Kidney (tissue), 14 donors: ENCODE results near the gene FHOD3. TPM values are rescaled to one million over a fixed set of nuclear protein-coding genes. Genes with fewer than 3 reads are reported as not detected.

Experiments used
- DNase-seq, 5 donors: peaks; one replicate each; pipeline ENCODE4 v3.0.0-alpha.2; 2013 to 2020
- FAIRE-seq: peaks from 2 replicates; lab custom pipeline; 2012; peaks lifted over from hg19 to GRCh38; lab: Jason Lieb, UNC
- H3K27ac ChIP-seq, 2 donors: one replicate each; pipeline ENCODE4 v1.7.0; 2013; ENCODE audit warnings: low read depth in 2 of 2, low read length in 2 of 2, inconsistent platforms in 1 of 2
- H3K27me3 ChIP-seq: one replicate; pipeline ENCODE4 v1.7.1; 2013; ENCODE audit warnings: low read length, inconsistent platforms; ENCODE audit not compliant: control insufficient read depth, insufficient read depth
- H3K36me3 ChIP-seq, 3 donors: one replicate each; pipeline versions ENCODE4 v1.7.0 to v1.7.1; 2013; ENCODE audit warnings: low read length in 3 of 3, control low read depth in 1 of 3, inconsistent platforms in 1 of 3; ENCODE audit not compliant: insufficient read depth in 3 of 3, control insufficient read depth in 2 of 3
- H3K4me1 ChIP-seq, 3 donors: one replicate each; pipeline versions ENCODE4 v1.7.0 to v1.7.1; 2013; ENCODE audit warnings: low read length in 3 of 3, inconsistent platforms in 1 of 3, low read depth in 1 of 3; ENCODE audit not compliant: control insufficient read depth in 2 of 3, insufficient read depth in 2 of 3
- H3K4me3 ChIP-seq, 3 donors: one replicate each; pipeline versions ENCODE4 v1.7.0 to v1.8.1; 2013; ENCODE audit warnings: low read length in 3 of 3, control low read depth in 1 of 3, inconsistent platforms in 1 of 3
- H3K9ac ChIP-seq, 3 donors: one replicate each; pipeline versions ENCODE4 v1.7.0 to v1.7.1; 2013; ENCODE audit warnings: low read length in 3 of 3, control low read depth in 1 of 3, inconsistent platforms in 1 of 3
- H3K9me3 ChIP-seq, 3 donors: one replicate each; pipeline versions ENCODE4 v1.7.0 to v1.7.1; 2013; ENCODE audit warnings: low read length in 3 of 3, control low read depth in 1 of 3, inconsistent platforms in 1 of 3; ENCODE audit not compliant: control insufficient read depth in 2 of 3, insufficient read depth in 1 of 3
- intact Hi-C: fragments of 100-400 bp; cut with DNase I; formaldehyde crosslinking; loops from one replicate; pipeline ENCODE4 v1.11.1; 2022
- polyA plus RNA-seq: library from polyadenylated mRNA; stranded (reverse); fragments of 350-450 nt; fragmentation: Illumina TruSeq; extraction: RNeasy Lipid Tissue Mini Kit (QIAGEN cat#74804); gene quantifications from one replicate; pipeline ENCODE4 v1.2.3, GENCODE V29; 2014; ENCODE audit warnings: low read depth, low replicate concordance; ENCODE audit not compliant: insufficient read depth
- total RNA-seq: library from RNA; stranded (reverse); fragmentation: NEBNext Ultra II Directional; extraction: Animal tissue kit (Norgen Biotek cat#: 25700); gene quantifications from one replicate; pipeline ENCODE4 v1.2.1, GENCODE V29; 2021
- TF ChIP-seq, protein P1 (sequence below): IDR thresholded peaks from 3 replicates; pipeline ENCODE4 v1.5.1; 2012; ENCODE audit warnings: mild to moderate bottlenecking, moderate library complexity, borderline replicate concordance; ENCODE audit not compliant: insufficient read depth; ENCODE audit errors: extremely low read depth
- donor health status: control.
- donor health status: control.
- donor health status: control.
- donor health status: control.
- donor health status: control.
- donor health status: DM: yes; HTN: yes; CAD: no.
- donor health status: Normal renal cell carcinoma (clear cell type).

Gene FHOD3
- total and polyA plus RNA-seq, 2 donors from 2014 or later = 21.5 to 28.0 TPM

- Histone ChIP-seq H3K27me3 (no peaks in the 10 kb centered on the region), H3K9me3 (no peaks in the 10 kb centered on the region), H3K4me3 (no peak overlapping the region), H3K27ac (peak overlapping the region in 1 of 2 donors; percentile 20), H3K36me3 (no peaks in the 10 kb centered on the region), H3K9ac (no peak overlapping the region), H3K4me1 (peaks cover 0 to 45% (median 40%) of the 10 kb centered on the region in 3 donors)
- FAIRE-seq (no peak), DNase-seq (no peak)
- intact Hi-C loops = no loop called here
- TF ChIP-seq, protein P1, sequence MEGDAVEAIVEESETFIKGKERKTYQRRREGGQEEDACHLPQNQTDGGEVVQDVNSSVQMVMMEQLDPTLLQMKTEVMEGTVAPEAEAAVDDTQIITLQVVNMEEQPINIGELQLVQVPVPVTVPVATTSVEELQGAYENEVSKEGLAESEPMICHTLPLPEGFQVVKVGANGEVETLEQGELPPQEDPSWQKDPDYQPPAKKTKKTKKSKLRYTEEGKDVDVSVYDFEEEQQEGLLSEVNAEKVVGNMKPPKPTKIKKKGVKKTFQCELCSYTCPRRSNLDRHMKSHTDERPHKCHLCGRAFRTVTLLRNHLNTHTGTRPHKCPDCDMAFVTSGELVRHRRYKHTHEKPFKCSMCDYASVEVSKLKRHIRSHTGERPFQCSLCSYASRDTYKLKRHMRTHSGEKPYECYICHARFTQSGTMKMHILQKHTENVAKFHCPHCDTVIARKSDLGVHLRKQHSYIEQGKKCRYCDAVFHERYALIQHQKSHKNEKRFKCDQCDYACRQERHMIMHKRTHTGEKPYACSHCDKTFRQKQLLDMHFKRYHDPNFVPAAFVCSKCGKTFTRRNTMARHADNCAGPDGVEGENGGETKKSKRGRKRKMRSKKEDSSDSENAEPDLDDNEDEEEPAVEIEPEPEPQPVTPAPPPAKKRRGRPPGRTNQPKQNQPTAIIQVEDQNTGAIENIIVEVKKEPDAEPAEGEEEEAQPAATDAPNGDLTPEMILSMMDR = no peak
Observed at GRCh38 chr18:36312806-36313395, 15.4 kb downstream of the FHOD3 start.

DNA sequence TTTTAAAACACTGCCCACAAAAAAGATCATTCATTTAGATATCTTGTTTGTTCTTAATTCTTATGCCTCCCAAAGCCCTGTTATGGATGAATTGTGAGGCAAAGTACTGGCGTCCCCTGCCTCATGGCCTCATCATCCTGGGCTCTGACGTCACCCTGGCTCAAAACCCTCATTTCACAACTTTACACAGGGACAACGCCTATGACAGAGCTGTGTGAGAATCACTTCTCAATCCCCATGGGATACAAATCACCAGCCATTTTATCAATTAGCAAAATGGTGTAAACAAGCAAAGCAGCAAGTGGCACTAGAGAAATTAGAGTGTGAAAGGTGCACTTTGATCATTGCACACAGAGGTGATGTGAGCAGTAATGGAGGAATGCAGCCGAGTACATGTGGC is 16.6 kb downstream of the FHOD3 start:
- intact Hi-C loops = no loop called here
- Histone ChIP-seq H3K4me3 (no peak overlapping the region), H3K36me3 (no peaks in the 10 kb centered on the region), H3K9ac (no peak overlapping the region), H3K27ac (peak overlapping the region in 1 of 2 donors; percentile 30), H3K9me3 (no peaks in the 10 kb centered on the region), H3K4me1 (peaks cover 0 to 40% (median 35%) of the 10 kb centered on the region in 3 donors), H3K27me3 (no peaks in the 10 kb centered on the region)
- DNase-seq (no peak), FAIRE-seq (no peak)
- TF ChIP-seq, protein P1 = no peak

GRCh38 chr18:36314754-36315153 is 17.2 kb downstream of the FHOD3 start:
- H3K27ac ChIP-seq = peak overlapping the region in 1 of 2 donors; percentile 45
- DNase-seq (peak in 2 of 5 donors; percentile 71 to 79), FAIRE-seq (peak; percentile 35)

More at GRCh38 chr18:36314754-36315153, 17.2 kb downstream of the FHOD3 start:
- TF ChIP-seq, protein P1 = no peak
- Histone ChIP-seq H3K4me1 (peaks cover 0 to 33% (median 29%) of the 10 kb centered on the region in 3 donors), H3K27me3 (no peaks in the 10 kb centered on the region), H3K36me3 (no peaks in the 10 kb centered on the region), H3K9ac (no peak overlapping the region), H3K4me3 (no peak overlapping the region), H3K9me3 (no peaks in the 10 kb centered on the region)
- intact Hi-C loops = no loop called here
